HFFc6 (cell line): Measurements from ENCODE around the gene AUH. TPM values are rescaled to one million over a fixed set of nuclear protein-coding genes. Genes with fewer than 3 reads are reported as not detected.

Source experiments
- DNase-seq: peaks from one replicate; pipeline ENCODE4 v3.0.0-alpha.2; 2018
- H3K27ac Mint-ChIP-seq: 2 replicates; pipeline ENCODE4 v1.8.0; 2020; ENCODE audit warnings: mild to moderate bottlenecking, mixed read lengths
- H3K27me3 Mint-ChIP-seq: 2 replicates; pipeline ENCODE4 v1.8.0; 2021; ENCODE audit warnings: mild to moderate bottlenecking, moderate library complexity, mixed read lengths; ENCODE audit not compliant: insufficient read depth
- H3K36me3 Mint-ChIP-seq: 2 replicates; pipeline ENCODE4 v1.8.0; 2021; ENCODE audit warnings: low read depth, mixed read lengths
- H3K4me1 Mint-ChIP-seq: 2 replicates; pipeline ENCODE4 v1.8.0; 2020; ENCODE audit warnings: low read depth, mixed read lengths
- H3K4me3 Mint-ChIP-seq: 2 replicates; pipeline ENCODE4 v1.8.0; 2020; ENCODE audit warnings: mild to moderate bottlenecking, moderate library complexity, mixed read lengths
- H3K9me3 Mint-ChIP-seq: 2 replicates; pipeline ENCODE4 v1.8.0; 2020; ENCODE audit warnings: mild to moderate bottlenecking, mixed read lengths
- CTCF ChIP-seq: fragments of 200-600 bp; sonication (generic); IDR thresholded peaks from 2 replicates; pipeline ENCODE4 v1.5.0; 2021; ENCODE audit warnings: antibody characterized with exemption, mild to moderate bottlenecking
- total RNA-seq, 6 experiments: library from RNA; stranded (reverse); fragmentation: NEBNext Ultra II Directional; extraction: Animal tissue kit (Norgen Biotek cat#: 25700); gene quantifications; 2 replicates in 1 of 6; 3 replicates in 5 of 6; pipeline ENCODE4 v1.2.3, GENCODE V29; 2021

Gene AUH
- total RNA-seq, 6 experiments from 2014 or later = 9.8 to 11.3 (median 10.6) TPM

DNA sequence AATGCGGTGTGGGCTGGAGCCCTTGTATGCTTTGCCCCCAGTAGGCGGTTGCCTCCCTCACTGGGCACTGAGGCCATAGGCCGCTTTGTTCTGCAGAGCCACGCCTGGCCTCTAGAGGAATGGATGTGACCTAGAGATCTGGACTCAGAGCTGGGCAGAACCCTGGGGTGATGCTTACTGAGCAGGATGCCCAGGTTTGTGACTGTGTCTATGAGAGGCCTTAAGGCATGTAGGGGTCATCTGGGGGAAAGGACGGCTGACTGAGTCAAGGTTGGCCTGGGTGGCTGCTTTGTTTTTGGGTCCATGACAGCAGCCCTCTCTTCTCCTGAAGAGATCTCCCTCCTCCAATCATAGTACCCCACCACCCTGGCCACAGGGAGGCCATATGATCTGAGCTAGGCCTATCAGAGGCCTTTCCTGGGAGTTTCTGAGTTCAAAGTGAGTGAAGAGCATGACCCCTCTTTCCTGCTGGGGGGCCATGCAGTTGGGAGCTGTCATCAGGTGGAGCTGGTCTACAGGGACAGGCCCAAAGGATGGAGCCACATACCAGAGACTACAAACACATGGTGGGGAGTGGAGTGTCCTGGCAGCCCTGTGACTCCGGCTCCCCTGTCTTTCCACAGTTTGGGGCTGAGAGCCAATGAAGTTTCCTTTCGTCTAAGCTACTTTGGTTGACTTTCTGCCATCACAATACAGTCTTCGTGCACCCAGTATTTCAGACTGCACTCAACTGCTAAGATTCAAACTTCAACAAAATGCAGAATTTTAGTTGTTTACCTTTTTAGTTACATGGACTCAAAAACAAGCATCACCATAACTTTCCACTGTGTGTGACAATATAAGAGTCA, 165.4 kb downstream of the AUH start:
- H3K4me1 Mint-ChIP-seq = peaks cover 82% of the 10 kb centered on the region
- no peaks in the 10 kb centered on the region; the same call in 1 of the 2 replicates for H3K27me3 Mint-ChIP-seq
- no peak for TF ChIP-seq CTCF
- H3K4me3 Mint-ChIP-seq = no peak overlapping the region
- no peak for DNase-seq
- H3K36me3 Mint-ChIP-seq = peaks cover 4% of the 10 kb centered on the region; the same call in 1 of the 2 replicates
- H3K27ac Mint-ChIP-seq = peak overlapping the region; percentile 93
- peaks cover 11% of the 10 kb centered on the region; the same call in 1 of the 2 replicates for H3K9me3 Mint-ChIP-seq

DNA sequence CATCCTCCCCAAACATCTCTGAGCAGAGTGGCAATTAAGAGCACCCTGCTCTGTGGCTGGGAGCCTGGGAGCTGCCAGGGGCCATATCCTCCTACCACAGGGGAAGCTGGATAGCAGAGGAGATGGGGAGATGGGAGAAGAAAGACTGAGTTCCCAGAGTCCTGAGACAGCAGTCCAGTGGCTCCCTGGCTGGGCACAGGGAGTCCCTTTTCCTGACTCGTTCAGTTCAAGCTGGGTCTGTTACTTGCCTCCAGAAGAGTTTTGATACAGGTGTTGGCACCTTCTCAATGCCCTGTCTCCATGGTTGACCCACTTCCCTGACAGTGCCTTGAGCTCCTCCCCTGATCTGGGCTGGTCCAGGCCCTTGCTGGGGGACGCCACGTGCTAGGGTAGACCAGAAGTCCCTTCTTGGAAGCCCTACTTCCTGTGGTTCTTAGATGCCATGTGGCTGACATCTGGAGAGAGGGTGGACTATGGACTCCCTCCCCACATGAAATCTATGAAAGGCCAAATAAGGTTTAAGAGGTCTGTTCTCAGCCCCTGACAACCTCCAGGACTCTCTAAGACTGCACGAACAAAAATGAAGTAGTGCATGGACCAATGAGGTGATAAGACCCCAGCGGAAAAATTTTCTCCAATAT, 166.2 kb downstream of the AUH start:
- peak overlapping the region; percentile 99 for H3K27ac Mint-ChIP-seq
- peaks cover 2% of the 10 kb centered on the region; the same call in 1 of the 2 replicates for H3K9me3 Mint-ChIP-seq
- TF ChIP-seq CTCF = no peak
- no peak overlapping the region for H3K4me3 Mint-ChIP-seq
- H3K4me1 Mint-ChIP-seq = peaks cover 79% of the 10 kb centered on the region
- no peaks in the 10 kb centered on the region for H3K36me3 Mint-ChIP-seq
- DNase-seq = no peak
- H3K27me3 Mint-ChIP-seq = no peaks in the 10 kb centered on the region; the same call in 1 of the 2 replicates

DNA sequence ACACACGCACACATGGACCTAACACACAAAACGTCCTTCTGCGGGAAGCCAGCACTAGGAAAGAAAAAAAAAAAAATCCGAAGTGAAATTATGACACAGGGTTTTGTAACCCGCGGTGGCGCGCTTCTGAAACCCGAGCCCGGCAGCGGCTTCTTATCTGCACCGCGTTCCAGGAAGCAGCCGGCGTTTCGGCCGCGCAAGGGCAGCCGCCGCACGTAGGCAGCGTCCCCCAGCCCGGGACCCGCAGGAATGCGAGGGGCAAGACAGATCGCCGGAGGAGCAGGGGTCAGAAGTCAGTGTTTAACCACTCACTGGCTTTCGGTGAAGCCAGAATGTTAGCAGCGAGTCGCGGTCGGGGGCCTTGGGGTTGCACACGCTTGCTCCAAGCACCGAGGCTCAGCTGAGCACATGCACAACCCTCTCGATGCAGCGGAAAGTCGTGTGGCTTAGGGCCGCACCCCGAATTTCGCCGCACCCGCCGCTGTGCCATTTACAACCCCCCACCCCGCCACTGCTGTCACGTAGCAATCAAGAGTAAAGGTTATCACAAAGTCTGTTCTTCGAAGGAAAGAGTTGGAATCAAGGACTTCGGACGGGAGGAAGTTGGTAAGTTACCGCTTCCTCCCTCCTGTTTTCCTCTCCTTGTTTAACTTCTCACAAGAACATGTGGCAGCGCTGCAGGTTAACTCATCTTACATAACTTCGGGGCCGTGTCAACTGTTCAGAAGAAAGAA, 167.9 kb downstream of the AUH start:
- H3K27me3 Mint-ChIP-seq = no peaks in the 10 kb centered on the region; the same call in 1 of the 2 replicates
- peak; percentile 76 for DNase-seq
- peaks cover 73% of the 10 kb centered on the region for H3K4me1 Mint-ChIP-seq
- peak overlapping the region; percentile 99 for H3K27ac Mint-ChIP-seq
- H3K36me3 Mint-ChIP-seq = peaks cover 3% of the 10 kb centered on the region
- H3K9me3 Mint-ChIP-seq = peaks cover 2% of the 10 kb centered on the region
- no peak; the same call in 1 of the 2 replicates for TF ChIP-seq CTCF
- peak overlapping the region; percentile 88 for H3K4me3 Mint-ChIP-seq

DNA sequence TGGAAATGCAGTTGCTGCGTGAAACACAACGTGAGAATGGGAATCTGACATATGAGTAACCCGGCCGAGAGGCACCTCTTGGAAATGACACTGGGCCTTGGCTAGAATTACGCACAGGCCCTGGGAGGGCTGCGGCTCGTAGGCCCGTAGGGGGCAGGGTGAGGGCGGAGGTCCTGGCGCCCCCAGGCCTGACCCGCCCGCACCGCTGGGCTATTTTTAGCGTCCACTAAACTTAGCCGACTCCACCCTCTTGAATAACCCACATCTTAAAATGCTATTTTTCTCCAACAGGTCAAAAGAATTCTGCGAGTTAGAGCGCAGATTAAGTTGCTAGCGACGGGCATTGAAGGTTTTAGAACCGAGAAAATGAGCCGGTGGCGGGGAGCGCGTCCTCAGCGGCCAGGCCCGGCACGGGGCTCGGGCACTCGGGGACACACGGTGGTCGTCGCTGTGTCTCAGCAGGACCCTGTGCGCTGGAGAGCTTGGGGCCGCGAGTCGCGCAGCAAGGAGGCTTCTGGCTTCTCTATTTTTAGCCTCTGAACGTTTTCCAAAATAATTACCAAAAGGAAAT, 168.5 kb downstream of the AUH start:
- peak overlapping the region; percentile 99 for H3K27ac Mint-ChIP-seq
- no peaks in the 10 kb centered on the region; the same call in 1 of the 2 replicates for H3K27me3 Mint-ChIP-seq
- H3K4me1 Mint-ChIP-seq = peaks cover 72% of the 10 kb centered on the region
- peak; percentile 27; the same call in 1 of the 2 replicates for TF ChIP-seq CTCF
- H3K36me3 Mint-ChIP-seq = peaks cover 10% of the 10 kb centered on the region
- peak; percentile 99 for DNase-seq
- peaks cover 8% of the 10 kb centered on the region for H3K9me3 Mint-ChIP-seq
- peak overlapping the region; percentile 88 for H3K4me3 Mint-ChIP-seq
